ENCODE measurements around the gene LARGE1.

LARGE1 gene

DNA sequence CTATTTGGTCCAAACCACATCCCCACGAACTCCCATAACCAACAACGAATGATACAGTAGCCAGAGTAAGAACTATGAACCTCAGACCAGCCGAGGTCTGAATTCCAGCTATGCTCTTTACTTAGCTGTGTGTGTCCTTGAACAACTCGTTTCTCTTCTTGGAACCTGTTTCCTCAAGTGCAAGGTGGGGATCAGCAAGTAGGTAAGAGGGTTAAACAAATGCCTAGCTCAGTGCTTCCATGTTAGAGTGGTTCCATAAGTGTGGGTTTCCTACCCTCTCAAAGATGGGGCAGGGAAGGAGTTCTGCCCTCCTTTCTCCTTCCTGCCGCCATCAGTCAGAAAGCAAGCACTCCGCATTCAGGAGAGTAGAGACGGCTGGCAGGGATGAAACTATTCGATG lies 578.7 kb downstream of the LARGE1 start:
- TF ChIP-seq, protein P1, sequence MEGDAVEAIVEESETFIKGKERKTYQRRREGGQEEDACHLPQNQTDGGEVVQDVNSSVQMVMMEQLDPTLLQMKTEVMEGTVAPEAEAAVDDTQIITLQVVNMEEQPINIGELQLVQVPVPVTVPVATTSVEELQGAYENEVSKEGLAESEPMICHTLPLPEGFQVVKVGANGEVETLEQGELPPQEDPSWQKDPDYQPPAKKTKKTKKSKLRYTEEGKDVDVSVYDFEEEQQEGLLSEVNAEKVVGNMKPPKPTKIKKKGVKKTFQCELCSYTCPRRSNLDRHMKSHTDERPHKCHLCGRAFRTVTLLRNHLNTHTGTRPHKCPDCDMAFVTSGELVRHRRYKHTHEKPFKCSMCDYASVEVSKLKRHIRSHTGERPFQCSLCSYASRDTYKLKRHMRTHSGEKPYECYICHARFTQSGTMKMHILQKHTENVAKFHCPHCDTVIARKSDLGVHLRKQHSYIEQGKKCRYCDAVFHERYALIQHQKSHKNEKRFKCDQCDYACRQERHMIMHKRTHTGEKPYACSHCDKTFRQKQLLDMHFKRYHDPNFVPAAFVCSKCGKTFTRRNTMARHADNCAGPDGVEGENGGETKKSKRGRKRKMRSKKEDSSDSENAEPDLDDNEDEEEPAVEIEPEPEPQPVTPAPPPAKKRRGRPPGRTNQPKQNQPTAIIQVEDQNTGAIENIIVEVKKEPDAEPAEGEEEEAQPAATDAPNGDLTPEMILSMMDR (IDR thresholded peaks at IDR 0.05; ENCODE audit: low read depth, low read length) = no peak

DNA sequence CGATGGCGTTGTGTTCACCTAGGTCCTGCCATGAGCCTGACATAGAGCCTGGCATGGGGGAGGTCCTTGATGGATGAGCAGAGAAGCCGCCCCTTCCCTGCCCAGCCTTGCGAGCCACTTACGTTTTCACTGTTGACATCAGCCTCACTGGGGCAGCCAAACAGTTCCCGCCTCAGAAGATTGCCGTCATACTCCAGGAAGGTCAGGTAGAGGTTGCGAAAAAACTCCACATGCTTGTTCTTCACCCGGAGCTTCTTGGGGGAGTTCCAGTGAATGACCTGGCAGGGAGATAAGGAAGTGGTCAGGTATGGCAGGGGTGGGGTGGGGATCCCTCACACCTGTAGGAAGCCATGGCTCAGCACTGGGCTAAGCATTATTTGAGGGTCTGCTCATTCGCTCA lies 582.8 kb downstream of the LARGE1 start:
- TF ChIP-seq, protein P1 (IDR thresholded peaks at IDR 0.05; ENCODE audit: low read depth, low read length) = no peak
- no peak for DNase-seq (ENCODE audit: low read depth, low spot score)
- no peak overlapping the region for H3K4me3 ChIP-seq (ENCODE audit: low read depth, low read length)
- in situ Hi-C loops (cut with HindIII; ENCODE audit: low sequenced_read_pairs) = no loop called here

More for the DNA sequence above, 578.7 kb downstream of the LARGE1 start:
- in situ Hi-C loops (cut with HindIII; ENCODE audit: low sequenced_read_pairs) = no loop called here
- no peak overlapping the region for H3K4me3 ChIP-seq (ENCODE audit: low read depth, low read length)
- DNase-seq (ENCODE audit: low read depth, low spot score) = no peak

DNA sequence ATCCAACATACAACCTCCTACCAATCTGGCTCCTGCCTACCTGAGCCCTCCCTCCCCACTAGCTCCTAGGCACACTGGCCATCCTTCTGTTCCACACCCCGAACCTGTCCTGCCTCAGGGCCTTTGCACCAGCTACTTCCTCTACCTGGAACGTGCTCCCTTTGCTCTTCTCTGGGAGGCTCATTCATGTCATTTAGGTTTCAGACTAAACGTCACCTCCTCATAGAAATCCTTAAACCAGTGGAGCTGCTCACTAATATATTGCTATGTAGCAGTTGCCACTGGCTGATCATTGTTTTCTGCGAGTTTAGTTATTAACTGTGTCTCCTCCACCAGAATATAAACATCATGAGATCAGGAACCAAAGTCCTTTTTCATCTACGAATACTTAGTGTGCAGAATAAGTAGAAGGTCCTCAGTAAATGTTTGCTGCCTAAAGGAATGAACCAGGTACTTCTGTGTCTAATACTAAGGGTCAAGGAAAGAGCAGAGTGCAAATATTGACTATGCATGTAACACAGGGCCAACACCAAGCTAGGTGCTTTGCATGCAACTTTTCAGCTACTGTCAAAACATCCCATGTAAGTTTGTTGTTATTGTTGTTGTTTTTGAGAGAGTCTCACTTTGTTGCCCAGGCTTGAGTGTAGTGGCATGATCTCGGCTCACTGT lies 584.5 kb downstream of the LARGE1 start:
- in situ Hi-C loops (cut with HindIII; ENCODE audit: low sequenced_read_pairs) = no loop called here
- DNase-seq (ENCODE audit: low read depth, low spot score) = no peak
- TF ChIP-seq, protein P1 (IDR thresholded peaks at IDR 0.05; ENCODE audit: low read depth, low read length) = no peak
- H3K4me3 ChIP-seq (ENCODE audit: low read depth, low read length) = no peak overlapping the region

DNA sequence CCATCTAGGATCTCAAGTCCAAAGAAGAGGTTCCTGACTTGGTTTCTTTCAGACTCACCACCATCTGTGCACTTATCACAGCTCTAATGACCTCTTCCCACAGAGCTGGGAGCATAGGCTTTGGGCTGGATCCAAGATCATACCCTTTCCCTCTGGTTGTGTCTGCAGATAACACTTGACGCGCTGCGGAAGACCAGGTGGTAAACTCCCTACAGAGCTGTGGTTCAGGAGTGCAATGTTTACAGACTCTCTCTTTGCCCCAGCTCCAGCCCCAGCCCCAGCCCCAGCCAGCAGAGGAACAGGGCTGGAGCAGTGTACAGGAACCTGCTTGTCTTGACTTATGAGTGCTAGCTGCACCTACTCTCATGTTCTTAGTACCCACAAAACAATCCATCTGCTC lies 587.7 kb downstream of the LARGE1 start:
- in situ Hi-C loops (cut with HindIII; ENCODE audit: low sequenced_read_pairs) = no loop called here
- H3K4me3 ChIP-seq (ENCODE audit: low read depth, low read length) = no peak overlapping the region
- TF ChIP-seq, protein P1 (IDR thresholded peaks at IDR 0.05; ENCODE audit: low read depth, low read length) = no peak
- no peak for DNase-seq (ENCODE audit: low read depth, low spot score)

DNA sequence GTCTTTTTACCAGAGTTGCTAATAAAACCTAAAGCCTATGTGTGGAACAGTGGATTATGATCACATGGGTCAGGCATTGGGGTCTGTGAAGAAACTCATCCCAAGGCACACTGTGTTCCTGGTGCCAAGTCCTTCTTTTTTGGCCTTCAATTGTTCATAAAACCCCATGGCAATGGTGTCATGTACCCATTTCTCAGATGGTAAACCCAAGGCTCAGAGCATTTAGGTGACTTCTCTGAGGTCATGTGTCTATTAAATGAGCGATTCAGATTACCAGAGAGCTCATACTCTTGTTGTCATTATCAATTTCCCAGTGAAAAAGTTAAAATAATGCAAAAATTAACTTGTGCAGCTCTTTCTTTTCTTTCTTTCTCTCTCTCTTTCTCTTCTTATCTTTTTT lies 589.3 kb downstream of the LARGE1 start:
- no peak for DNase-seq (ENCODE audit: low read depth, low spot score)
- no peak overlapping the region for H3K4me3 ChIP-seq (ENCODE audit: low read depth, low read length)
- TF ChIP-seq, protein P1 (IDR thresholded peaks at IDR 0.05; ENCODE audit: low read depth, low read length) = no peak
- in situ Hi-C loops (cut with HindIII; ENCODE audit: low sequenced_read_pairs) = no loop called here

DNA sequence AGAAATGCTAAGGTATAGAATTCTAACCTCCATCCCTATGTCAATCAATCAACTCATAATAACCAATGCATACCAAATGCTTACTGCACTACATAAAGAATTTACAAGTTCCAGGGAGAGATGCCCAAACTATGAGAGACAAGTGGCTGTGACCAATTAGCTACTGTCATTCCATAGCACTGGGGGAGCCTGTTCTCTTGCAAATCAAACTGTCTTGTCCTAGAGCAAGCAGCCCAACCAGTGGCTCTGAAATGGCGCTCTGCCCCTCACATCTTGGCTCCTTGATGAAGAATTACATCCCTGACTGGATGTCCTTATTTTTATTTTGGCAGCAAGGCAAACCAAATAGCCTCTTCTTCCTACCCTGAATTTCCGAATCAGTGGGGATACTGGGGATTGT lies 589.7 kb downstream of the LARGE1 start:
- in situ Hi-C loops (cut with HindIII; ENCODE audit: low sequenced_read_pairs) = no loop called here
- no peak overlapping the region for H3K4me3 ChIP-seq (ENCODE audit: low read depth, low read length)
- TF ChIP-seq, protein P1 (IDR thresholded peaks at IDR 0.05; ENCODE audit: low read depth, low read length) = no peak
- no peak for DNase-seq (ENCODE audit: low read depth, low spot score)

All from astrocyte of the spinal cord (primary cell).